HG02571 (cell line): ENCODE results near the gene E2F6.

Source experiments
- ATAC-seq: cut with Tn5 transposase; IDR thresholded peaks from one replicate; pipeline ENCODE4 v1.9.1; 2021; ENCODE audit warnings: mild to moderate bottlenecking, moderate library complexity; ENCODE audit not compliant: unreplicated experiment

E2F6 gene, protein sequence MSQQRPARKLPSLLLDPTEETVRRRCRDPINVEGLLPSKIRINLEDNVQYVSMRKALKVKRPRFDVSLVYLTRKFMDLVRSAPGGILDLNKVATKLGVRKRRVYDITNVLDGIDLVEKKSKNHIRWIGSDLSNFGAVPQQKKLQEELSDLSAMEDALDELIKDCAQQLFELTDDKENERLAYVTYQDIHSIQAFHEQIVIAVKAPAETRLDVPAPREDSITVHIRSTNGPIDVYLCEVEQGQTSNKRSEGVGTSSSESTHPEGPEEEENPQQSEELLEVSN

DNA sequence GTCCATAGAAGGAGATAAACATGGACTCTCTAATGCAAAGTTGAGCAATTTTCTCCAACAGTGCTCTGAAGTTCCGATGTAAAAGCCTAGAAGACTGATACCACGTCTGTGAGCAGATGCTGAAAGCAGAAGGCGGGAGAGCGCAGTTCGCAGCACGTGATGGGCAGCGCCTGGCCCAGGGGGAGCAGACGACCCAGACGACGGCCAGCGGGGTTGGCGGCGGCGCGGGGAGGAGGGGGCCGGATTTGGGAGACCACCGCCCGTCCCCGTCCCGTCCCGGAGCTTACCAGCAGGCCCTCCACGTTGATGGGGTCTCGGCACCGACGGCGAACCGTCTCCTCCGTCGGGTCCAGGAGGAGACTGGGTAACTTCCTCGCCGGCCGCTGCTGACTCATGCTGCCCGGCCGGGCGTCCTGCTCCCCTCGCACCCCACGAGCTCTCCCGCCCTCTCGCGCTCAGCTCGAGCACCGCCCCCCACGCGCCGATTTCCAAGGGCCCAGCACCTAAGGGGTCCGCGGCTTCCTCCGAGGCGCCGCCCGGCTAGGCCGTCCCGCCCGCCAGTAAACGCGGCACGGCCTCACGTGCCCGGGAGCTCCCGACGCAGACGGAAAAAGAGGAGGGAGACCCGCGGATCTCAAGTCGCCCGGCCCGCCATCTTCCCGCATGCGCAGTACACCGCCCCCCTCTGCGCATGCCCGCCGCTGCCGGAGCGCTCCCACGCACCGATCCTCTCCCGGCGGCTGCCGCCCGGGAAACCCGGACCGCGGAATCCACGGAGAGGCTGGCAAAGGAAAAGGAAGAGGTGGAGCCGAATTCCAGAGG is at the start of gene E2F6:
E2F6 (minus strand) TSS at position 677 of the 822 bp plus-strand sequence; CDS start at position 395, 282 bp downstream.
- ATAC-seq = peak; percentile 61

DNA sequence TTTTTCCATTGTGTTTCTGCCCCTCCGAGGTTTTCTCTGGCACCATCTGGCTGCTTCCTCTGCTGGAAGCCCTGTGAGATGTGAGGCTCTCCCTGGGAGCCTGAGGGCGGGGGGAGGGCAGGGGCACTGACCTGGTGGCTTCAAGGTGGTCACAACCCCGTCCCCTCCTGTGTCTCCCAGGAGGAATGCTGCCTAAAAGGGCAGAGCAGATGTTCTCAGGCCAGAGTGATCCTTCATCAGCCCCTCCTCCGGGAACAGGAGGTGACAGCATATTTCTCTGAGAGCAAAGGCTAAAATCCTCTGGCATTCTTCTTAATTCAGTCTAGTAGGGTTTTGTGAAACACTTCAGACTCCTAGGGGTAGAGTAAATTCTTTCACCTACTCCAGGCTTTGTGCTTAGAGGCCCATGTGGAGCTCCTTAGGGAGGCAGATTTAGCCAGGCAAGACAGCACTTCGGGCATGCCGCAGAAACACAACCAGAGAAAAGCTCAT is 49.6 kb upstream of the E2F6 start:
- ATAC-seq = no peak

DNA sequence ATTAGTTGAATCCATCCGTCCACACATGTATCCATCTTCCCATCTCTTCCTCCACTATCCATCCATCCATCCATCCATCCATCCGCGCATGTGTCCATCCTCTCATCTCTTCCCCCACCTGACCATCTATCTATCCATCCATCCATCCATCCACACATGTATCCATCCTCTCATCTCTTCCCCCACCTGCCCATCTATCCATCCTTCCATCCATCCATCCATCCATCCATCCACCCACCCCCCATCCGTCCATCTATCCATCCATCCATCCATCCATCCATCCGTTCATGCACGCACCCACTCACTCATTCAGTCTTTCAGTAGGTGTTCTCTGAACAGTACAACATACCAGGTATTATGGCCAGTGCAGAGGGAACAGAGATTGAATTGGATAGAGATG is 48.9 kb upstream of the E2F6 start:
- ATAC-seq = no peak

DNA sequence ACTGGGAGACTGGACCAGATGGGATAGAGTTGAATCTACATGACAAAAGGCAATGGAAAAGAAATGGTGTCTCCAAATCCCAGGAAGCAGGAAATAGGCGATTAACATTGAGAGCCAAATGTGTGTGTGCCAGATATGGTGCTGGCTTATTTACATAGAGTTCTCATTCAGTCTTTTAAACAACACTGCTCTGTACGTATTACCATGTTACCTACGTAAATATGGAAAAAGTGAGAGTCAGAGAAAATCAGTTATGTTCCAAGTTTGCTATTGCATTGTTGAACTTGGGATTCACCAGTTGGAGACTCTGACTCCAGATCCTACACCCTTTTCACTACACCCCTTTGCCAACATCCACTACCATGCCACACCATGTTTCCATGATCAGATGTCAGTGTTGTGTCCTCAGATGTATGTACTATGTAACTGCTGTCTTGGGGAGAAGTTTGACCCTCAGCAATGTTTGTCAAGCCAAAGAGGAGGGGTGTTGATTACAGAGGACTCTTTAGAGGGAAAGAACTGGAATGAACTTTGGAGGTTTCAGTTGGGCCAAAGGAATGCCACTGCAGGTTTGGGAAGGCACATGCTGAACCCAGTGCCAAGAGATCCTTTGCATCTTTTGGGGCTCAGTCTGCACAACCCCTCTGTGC is 48.2 kb upstream of the E2F6 start:
- ATAC-seq = no peak

DNA sequence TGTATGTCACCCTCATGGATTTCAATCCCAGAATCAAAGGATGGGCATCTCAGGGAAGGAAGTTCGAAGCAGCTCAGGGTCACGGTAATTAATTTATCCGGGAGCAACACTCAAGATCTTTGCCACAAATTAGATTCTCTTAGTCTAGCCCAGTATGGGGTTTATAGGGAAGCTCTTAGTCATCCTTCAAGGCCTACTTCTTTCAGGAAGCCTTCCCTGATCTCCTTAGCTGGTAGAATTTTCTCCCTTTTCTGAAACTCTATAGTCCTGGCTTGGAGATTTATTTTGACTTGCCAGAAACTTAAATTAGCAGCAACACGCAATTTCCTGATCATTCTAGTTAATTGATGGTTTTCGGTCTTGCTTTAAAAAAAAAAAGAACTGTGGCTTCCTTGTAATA is 47.4 kb upstream of the E2F6 start:
- no peak for ATAC-seq

DNA sequence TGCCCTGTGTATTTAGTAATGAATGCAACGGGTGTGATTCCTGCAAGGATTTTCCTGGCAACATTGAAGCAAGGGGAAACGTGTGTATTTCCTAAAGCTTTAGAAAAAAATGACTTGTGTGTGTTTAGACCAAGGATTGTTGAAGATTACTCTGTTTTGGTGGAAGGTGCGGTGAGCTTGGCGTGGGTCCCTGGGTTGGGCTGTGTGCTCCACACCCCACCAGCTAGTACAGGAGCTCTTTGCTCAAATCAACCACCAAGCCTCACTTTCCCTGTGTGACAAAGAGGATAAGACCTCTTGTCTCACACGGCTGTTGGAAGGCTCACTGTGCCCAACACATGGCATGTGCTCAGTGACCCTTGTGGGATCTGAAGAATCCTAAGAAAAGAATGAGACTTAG is 46.5 kb upstream of the E2F6 start:
- no peak for ATAC-seq

DNA sequence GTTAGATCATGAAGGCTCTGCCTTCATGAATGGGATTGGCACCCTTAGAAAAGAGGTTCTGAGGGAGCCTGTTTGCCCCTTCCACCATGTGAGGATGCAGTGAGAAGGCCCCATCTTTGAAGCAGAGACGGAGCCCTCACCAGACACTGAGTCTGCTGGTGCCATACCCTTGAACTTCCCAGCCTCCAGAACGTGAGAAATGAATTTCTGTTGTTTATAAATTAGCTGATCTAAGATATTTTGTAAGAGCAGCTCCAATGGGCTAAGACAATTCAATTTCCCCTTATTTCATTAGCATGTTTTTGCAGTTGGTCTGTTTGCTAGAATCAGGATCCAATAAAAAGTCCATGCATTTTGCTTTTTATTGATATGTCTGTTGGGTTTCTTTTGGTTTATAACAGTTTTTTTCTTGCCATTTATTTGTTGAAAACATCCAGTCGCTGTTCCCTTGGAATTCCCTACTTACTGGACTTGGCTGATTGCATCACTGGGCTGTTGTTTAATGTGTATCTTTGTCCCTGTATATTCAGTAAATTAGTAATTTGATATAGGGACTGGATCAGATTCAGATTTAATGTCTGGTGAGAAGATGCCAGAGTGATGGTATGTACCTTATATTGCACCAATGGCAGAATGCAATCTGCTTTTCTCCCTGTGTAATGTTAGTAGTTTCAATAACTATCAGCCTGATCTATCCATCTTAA is 43.8 kb upstream of the E2F6 start:
- ATAC-seq = no peak

DNA sequence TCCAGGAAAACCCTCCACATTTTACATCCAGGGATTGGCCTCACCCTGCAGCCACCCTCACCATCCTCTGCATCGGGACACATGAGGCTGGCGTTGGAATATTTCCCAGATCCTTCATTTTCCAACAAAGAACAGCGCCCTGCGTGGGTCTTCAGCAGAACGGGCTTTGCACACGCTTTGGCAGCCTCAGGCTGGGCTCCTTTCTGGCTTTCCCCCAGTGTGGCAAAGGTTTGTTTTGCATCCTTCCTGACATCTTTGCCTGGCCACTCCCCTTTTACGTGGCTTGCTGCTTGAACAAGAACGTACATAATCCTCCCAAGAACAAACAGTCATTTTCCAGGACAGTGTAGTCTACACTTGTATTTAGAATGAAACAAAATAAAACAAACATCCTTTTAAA is 42.3 kb upstream of the E2F6 start:
- ATAC-seq = no peak

DNA sequence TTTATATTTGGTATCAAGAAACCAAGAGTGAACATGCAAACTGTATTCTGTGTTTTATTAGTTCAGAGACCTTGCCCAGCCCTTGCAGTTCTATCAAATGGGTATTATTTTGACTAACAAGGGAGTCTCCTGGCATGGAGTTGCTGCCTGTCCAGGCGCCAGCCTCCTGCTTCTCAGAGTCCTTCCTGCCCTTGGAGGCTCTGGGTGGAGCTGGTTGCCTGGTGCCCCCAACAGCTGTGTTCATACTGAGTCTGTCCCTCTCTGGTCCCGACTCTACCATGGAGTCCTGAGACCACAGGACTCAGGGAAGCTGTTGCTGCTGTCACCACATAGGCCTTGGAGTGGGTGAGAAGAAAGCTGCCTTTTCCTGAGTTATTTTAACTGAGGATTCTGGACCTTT is 41.6 kb upstream of the E2F6 start:
- ATAC-seq = no peak

DNA sequence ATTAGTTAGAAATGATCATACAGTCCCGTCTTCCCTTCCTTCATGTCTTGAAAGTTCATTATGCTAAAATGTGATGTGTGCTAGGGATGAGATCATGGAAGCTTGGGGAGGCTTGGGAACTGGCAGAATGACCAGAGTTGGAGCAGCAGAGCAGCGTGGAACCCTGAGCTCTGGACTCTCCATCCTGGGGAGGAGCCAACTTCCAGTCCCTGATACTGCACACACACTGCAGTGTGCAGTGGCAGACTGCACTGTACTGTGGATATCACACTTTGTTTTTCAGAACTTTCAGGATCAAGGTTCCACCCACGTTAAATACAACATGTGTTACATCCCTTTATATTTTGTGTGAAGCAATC is 40.6 kb upstream of the E2F6 start:
- no peak for ATAC-seq

DNA sequence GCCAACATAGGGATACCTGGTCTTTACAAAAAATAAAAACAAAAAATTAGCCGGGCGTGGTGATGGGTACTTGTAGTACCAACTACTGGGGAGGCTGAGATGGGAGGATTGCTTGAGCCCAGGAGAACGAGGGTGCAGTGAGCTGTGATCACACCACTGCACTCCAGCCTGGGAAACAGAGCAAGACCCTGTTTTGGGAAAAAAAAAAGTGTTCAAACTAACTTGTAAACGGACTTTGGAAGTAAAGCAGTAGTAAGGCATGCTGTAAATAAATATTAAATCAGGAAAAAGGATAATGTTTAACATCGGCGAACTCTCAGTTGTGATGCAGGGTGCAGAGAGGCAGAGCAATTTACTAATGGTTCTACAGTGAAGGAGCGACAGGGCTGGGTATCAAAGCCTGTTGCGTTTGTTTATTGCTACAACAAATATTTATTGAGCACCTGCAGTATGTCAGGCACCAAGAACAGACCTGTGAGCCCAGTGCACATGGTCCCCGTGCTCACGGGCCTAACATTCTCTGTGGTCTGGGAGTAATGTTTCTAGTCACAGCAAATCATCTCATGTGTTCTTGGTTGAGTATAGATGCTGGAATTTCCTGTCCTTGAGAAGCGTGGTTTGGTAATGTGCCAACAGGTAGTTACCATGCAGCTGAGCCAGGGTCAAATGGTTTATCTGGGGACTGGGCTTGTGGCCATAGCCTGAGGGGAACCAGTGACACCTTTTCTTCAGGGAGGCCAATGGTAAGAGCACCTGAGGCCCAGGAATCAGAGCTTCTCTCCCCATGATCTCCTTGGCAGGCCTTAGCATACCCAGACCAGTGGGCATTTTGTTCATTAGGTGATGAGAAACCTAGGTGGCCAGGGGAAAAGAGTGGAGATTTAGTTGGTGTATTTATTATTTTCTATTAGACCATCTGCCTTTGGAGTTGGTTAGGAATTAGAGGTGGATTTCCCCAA is 40.0 kb upstream of the E2F6 start:
- ATAC-seq = peak; percentile 70

DNA sequence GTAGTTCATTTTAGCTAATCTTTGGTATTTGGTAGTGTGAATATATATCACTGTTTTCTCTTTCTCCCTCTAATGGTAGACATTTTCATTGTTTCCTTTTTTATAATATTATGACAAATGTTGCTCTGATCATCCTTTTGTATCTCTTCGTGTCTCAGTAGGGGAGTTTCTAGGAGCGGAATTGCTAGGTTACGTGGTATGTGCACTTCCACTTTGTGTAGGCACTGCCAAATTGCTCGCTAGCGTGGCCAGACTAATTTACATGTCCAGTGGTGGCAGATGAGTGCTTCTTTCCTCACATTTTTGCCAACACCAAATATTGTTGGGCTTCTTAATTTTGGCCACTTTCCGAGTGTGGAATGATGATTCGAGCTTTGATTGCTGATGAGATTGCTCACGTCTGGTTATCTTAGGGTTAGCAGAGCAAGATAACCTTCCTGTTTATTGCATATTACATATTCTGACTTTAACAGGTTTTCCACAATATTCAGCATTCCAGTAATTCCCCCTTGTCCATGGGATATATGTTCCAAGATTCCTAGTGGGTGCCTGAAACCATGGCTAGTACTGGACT is 37.5 kb upstream of the E2F6 start:
- no peak for ATAC-seq

DNA sequence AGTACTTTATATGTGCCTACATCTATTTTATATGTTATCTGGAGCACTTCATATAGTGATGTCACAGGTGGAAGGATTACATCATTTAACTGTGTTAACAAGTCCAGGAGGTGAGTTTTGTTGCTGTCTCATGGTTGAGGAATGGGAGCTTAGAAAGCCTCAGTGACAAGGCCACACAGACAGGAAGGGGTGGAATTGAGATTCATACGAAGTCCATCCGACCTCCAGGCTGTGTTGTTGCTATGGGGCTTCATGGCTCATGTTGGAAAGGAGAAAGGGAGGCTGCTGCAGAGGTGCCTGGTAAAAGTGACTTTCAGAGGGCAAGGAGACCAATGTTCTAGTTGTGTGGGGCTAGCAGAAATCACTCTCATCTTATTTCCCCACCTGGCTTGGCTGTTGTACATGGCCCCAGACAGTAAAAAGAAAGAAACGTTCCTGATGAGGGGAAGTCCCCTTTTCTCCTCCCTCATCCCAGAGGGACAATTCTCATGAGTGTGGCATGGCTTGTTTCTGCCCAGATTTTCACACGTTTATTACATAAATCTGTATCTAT is 36.9 kb upstream of the E2F6 start:
- ATAC-seq = no peak

DNA sequence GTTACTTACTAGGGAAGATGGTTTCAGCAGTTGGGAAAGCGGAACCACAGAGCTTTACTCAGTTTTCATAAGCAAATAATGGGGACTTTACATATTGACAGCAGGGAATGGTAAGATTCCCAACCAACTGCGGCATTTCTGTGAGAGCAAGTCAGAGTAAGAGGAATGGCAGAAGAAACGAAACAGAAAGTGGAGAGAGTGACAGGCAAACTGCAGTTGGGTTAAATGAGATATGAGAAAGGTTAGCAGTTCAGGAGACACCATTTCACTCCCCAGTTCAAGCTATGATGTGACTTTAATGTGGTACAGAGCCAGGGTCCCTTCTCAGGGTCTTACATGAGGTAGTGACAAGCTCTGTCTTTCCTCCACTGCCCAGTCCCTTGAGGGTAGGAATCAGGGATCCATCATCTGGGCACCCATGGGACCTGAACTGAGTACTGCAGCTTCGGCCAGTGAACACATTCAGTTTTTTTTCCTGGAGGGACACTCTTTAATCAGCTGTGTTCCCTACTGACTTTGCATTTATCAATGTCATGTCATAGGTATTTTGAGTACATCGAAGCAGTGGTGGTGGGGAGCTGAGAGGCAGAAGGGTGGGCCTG is 34.8 kb upstream of the E2F6 start:
- no peak for ATAC-seq

DNA sequence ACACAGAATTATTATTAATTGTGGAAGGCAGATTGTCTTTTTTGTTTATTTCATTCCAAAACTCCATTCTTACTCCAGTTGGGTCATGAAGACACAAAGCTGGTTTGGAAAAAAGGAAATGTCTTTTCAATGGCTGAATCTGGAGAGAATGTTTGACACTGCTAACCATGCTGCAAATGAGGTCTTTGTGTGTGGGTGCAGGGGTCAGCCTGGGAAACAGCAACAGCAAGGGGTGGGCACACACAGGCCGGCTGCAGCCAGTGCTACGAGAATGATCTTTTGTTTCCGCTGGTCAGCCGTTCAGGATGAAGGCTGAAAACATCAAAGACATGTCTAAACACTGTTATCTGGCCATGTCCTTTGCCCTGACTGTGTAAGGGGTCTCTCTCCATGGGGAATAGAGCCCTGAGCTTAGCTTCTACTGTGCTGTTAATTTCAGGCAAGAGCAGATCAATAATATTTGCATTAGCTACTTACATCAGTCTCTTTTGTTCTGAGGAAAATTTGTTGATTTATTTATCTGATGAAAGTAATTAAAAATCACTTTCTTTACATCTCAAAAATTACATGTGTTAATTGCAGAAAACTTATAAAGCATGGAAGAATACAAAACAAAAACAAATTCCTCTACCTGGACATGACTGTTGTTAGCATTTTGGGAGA is 33.3 kb upstream of the E2F6 start:
- ATAC-seq = no peak

DNA sequence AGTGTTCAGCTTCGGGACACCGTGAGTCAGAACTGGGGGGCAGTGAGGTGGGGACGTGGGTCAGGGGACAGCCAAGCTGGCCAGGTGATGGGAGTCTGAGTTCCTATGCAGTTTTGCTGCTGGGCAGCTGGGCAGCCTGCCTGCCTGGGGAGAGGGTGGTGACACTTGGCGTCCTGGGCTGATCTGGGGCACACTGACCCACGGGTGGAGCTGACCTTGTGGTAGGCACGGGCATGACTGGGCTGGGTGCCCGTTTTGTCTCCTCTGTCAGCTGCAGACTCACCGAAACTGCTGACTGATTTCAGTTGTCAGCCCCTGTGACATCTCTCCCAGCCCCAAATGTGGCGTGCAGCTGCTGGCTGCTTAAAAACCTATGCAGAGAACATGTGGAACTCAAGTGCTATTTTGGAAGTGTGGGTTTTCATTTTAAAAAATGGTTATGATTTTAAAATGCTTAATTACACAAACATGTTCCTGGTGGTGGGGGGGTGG is 32.6 kb upstream of the E2F6 start:
- ATAC-seq = peak; percentile 96

DNA sequence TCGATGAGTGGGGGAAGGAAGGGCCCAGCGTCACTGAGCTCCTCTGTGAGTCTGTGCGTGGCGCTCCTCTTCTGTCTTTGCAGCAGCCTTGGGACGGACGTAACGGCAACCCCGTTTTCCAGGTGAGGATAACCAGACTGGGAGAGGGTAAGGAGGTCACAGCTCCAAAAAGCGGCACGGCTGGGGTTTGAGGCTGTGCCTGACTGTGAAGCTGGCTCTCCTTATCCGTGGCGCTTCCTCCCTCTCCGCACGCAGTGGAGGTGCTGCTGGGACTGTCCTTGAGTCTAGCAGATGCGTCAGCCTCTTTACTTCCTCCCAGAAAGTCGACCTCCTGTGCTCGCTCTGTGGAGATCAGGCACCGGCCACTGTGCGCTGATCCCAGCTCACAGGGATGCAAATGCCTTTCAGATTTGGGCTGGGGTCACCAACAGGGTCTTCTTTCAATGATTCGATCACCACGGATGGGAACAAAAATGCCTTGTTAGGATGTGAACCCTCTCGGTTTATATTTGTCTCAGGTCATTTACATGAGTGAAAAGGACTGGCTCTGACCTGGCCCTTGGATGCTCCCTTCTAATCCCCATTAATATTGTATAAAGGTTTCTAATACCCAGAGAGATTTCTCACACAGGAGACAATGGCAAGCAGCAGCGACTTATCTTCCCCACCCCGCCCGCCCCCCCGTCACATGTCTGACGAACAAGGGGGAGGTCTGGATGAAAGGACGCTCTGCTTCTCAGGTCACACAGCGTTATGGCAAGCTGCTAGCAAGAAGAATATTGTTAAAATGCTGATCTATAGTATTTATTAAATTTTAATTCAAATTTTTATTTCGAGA is 30.1 kb upstream of the E2F6 start:
- ATAC-seq = no peak
